NK-92 (cell line): ENCODE results near the gene AKR1C8.
"Not testable (repeated sequence)": the region's sequence is repeated elsewhere in the genome, so short reads cannot be mapped to it uniquely, and the experiment has no call there.

Experiments
- DNase-seq: peaks from one replicate; lab custom pipeline; 2025; ENCODE audit not compliant: unreplicated experiment; lab: John Stamatoyannopoulos, UW

The AKR1C8 gene

GRCh38 chr10:5168897-5169420 lies 16.0 kb downstream of the AKR1C8 start:
- DNase-seq = no peak

- DNase-seq = no peak
Measured at GRCh38 chr10:5165738-5166137, 19.2 kb downstream of the AKR1C8 start.

DNA sequence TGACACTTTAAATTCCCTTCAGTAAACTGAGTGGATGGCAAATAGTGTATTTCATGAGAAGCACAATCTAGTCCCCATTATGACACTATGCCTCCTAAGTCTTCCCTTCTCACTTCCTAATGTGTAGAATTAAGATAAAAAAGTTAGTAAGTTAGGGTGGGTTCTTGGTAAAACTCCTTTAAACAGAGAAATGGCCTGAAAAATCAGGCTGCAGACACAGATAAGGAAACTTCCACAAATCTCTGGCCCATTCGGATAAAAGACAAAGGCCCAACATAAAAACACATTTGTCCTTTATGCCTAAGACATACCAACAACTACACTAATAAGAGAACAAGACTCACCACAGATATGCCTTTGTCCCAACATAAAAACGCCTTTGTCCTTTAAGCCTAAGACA lies 21.5 kb downstream of the AKR1C8 start:
- DNase-seq = no peak

- DNase-seq = no peak
Measured at GRCh38 chr10:5159126-5159525, 25.8 kb downstream of the AKR1C8 start.

DNA sequence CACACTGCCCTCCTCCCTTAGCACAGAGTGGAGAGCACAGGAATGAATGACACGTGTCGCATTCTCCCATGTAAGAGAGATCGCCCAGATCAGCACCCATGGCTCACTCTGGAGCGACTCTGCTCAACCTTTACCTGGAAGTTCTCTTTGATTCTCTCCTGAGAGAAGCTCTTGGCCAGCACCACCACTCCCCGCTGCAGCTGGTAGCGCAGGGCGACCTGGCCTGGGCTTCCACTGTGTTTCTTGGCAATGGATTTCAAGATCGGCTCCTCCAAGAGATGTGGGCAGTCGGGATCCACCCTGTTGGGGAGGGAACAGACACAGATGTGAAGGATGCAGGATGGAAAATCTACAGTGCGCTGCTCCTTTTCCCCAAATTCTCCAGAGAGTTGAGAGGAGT lies 27.4 kb downstream of the AKR1C8 start:
- no peak for DNase-seq

GRCh38 chr10:5155951-5156350 lies 29.0 kb downstream of the AKR1C8 start:
- no peak for DNase-seq

- DNase-seq = no peak
Measured at GRCh38 chr10:5151076-5151475, 33.9 kb downstream of the AKR1C8 start.

DNA sequence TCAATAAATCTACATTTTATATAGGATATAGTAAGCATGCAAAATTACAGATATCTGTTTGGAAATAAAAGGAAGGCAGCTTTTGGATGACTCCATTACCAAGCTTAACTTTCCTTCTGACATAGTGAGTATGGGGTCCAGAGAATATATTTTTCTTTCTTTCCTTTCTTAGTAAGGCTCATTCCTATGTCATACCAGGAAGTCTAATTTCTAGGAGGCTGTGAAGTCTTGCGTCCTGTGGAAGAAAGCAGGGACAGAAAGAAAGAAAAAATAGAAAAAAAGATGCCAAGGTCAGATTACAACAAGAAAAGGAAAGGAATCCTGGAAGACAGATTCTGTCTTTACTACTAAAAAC lies 36.3 kb downstream of the AKR1C8 start:
- no peak for DNase-seq

DNA sequence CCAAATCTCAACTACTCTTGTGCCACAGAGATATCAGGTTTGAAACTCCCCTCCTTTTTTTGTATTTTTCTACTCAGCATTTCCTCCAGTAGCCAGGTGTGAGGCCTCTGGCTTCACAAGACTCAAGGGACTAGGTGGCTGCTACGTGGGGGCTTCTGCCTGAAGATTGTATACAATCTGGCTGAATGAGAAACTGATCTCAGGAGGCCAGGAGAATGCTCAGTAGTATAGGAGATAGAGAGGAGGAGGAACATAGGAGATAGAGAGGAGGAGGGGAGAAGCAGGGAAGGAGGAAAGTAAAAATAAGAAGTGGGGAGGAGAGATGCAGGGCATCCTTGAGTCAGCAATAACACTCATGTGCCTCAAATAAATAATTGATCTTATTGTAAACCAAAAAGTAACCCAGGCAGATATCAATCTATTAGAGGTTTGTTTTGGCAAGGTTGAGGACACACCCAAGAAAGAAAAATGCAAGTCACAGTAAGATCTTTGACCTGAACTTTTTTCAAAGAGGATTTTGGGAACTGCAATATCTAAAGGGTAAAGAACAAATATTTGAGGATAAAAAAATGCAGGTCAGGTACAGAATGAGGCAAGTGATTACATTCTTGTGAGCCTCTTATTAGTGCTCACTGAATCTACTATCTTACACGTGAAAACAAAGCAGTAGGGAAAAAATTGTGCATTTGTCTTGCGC lies 36.8 kb downstream of the AKR1C8 start:
- no peak for DNase-seq

GRCh38 chr10:5147255-5147980 lies 37.5 kb downstream of the AKR1C8 start:
- DNase-seq = no peak

GRCh38 chr10:5146920-5147254 lies 38.1 kb downstream of the AKR1C8 start:
- no peak for DNase-seq

DNA sequence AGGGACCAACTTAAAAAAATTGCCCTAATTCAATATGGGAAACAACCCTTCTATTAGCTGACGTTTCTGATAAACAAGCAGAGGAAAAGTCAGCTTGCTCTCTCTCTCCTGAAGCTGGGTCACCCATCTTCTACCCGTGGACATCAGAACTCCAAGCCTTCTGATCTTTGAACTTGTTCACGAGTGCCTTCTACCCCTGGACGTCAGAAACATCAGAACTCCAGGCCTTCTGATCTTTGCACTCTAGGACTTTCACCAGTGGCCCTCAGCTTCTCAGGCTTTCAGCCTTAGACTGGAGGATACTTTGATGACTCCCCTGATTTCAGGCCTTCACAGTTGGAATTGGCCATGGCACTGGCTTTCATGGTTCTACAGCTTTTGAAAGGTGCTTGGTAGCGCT lies 41.8 kb downstream of the AKR1C8 start:
- DNase-seq = no peak

DNA sequence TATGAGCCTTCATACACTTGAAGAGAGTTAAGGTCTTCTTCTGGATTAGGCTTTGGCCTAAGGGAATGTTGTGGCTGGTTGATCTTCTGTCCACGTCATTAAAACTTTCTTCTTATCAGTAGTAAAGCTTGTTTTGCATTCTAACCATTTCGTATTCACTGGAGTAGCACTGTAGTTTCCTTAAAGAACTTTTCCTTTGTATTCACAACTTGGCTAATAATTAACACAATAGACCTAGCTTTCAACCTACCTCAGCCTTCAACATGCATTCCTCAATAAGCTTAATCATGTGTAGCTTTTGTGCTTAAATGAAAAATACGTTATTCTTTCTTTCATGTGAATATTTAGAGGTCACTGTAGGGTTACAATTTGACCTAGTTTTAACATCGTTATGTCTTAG lies 42.8 kb downstream of the AKR1C8 start:
- DNase-seq = no peak

GRCh38 chr10:5137699-5138098 lies 47.3 kb downstream of the AKR1C8 start:
- not testable (repeated sequence) for DNase-seq

DNA sequence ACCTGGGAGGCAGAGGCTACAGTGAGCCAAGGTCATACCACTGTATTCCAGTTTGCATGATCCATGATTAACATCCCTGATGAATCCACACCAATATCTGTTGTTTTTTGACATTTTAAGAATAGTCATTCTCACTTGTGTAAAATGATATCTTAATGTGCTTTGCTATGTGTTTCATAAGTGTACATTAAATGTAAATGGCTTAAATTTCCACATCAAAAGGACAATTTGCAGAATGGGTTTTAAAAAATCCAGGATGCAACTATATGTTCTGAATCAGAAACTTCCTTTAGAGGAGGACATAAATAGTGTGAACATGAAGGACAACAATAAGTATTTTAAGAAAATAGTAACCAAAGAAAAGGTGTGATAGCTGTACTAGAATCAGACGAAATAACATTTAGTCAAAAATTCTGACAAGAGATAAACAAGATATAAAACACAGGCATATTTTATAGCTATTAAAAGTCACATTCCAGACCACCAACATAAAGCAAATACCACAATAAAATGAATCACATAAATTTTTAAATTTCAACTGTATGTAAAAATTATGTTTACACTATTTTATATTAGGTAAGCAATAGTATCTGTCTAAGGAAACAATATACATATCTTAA lies 48.4 kb downstream of the AKR1C8 start:
- no peak for DNase-seq

- DNase-seq = no peak
Measured at GRCh38 chr10:5135581-5135980, 49.4 kb downstream of the AKR1C8 start.

DNA sequence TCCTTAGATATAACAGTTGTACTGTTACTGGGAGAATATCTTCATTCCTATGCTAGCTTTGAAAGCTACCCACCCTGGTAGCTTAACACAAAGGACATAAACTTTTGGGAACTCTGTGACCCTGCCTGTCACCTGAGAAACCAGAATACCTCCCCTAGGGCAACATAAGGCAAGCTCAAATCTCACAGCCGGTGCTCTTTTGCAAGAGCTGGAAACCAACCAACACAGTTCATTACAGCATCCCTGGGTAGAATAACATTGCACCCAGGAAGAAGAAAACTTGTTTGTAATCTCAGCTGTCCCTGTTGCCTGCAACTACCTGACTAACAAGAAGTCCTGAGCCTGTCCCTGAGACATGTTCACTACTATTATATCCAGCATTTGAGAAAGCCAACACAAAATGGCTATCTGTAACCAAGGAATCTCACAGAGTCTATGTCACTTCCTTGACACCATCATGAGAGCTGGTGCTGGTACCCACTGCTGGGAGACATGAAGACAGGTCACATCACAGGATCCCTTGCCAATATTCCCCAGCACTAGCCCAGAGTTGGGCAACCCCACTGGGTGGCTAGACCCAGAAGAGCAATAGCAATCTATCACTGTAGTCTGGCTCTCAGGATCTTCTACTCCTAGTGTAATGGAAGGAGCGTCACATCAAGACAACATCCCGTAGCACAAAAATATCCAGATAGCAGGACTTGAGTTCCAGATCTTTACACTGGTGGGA lies 59.5 kb downstream of the AKR1C8 start:
- DNase-seq = no peak

GRCh38 chr10:5123886-5124285 lies 61.1 kb downstream of the AKR1C8 start:
- DNase-seq = no peak

DNA sequence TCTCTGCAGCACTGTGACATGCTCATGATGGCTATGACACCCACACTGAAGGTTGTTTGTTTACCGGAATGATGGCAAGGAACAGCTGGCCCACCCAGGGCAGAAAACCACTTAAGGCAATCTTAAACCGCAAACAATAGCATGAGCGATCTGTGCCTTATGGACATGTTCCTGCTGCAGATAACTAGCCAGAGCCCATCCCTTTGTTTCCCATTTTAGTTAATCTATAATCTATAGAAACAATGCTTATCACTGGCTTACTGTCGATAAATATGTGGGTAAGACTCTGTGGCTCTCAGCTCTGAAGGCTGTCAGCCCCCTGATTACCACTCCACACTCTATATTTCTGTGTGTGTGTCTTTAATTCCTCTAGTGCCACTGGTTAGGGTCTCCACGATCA lies 65.0 kb downstream of the AKR1C8 start:
- not testable (repeated sequence) for DNase-seq

DNA sequence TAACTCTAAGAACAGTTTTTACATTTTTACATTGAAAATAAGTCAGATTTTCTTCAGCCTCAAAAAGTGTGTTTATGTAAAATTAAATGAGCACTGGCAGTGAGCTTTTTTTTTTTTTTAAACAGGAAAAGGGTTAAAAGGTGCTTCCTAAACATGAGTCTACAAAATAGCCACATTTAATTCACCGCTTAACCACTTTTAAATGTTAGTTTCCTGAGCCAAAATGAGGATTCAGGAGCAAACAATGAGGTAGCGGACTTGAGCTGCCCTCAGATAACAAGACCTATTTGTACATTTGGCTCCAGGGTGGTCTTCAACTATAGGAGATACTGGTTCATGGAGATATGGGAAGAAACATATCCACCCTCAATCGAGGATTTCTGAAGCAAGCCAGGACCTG lies 67.9 kb downstream of the AKR1C8 start:
- DNase-seq = no peak

GRCh38 chr10:5116621-5117020 lies 68.3 kb downstream of the AKR1C8 start:
- DNase-seq = no peak

GRCh38 chr10:5109861-5110260 lies 75.1 kb downstream of the AKR1C8 start:
- DNase-seq = not testable (repeated sequence)
